ENCODE data around the gene GPR3.

Gene GPR3

DNA sequence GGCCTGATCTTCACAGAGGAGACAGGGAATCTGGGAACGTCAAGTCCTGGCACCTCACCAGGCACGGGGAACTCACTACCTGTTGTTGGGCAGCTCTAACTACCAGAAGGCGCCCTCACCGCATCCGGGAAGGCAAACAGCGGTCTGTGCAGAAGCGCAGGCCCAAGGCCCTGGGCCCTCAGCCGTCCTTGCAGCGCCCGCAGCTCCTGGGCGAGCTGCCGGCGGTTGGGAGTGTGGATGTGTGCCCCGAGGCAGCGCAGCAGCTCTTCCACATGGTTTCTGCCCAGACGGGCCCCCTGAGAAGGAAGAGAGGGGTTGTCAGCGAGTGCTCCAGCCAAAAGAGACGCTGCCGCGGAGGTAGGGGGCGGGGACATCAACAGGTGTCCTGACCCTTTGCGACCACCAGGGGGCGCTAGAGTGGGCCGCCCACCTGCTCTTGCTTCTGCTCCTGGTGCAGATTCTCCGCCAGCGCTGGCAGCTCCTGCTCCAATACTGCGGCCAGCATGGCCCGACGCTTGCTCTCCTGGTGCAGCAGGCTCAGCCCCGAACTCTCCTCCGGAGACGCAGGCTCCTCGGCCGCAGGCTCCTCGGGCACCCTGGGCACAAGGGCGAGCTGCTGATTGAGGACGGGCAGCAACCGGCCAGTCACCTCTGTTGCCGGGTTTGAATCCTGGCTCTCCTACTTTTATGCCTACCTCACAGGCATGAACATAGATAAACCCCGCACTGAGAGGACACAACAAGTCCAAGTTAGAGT, 35.0 kb upstream of the GPR3 start:
- Histone ChIP-seq H3K36me3 (peaks cover 8% of the 10 kb centered on the region), H3K27ac (no peak overlapping the region), H3K9me3 (ENCODE audit: severe bottlenecking) (no peaks in the 10 kb centered on the region), H3K27me3 (ENCODE audit: insufficient read depth, low read depth, severe bottlenecking) (no peaks in the 10 kb centered on the region), H3K4me3 (ENCODE audit: low read depth, low read length) (no peak overlapping the region)
- peak; percentile 70 for DNase-seq
- TF ChIP-seq, protein P1, sequence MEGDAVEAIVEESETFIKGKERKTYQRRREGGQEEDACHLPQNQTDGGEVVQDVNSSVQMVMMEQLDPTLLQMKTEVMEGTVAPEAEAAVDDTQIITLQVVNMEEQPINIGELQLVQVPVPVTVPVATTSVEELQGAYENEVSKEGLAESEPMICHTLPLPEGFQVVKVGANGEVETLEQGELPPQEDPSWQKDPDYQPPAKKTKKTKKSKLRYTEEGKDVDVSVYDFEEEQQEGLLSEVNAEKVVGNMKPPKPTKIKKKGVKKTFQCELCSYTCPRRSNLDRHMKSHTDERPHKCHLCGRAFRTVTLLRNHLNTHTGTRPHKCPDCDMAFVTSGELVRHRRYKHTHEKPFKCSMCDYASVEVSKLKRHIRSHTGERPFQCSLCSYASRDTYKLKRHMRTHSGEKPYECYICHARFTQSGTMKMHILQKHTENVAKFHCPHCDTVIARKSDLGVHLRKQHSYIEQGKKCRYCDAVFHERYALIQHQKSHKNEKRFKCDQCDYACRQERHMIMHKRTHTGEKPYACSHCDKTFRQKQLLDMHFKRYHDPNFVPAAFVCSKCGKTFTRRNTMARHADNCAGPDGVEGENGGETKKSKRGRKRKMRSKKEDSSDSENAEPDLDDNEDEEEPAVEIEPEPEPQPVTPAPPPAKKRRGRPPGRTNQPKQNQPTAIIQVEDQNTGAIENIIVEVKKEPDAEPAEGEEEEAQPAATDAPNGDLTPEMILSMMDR (IDR thresholded peaks at IDR 0.05; ENCODE audit: low read depth, low read length), result peak; percentile 97

DNA sequence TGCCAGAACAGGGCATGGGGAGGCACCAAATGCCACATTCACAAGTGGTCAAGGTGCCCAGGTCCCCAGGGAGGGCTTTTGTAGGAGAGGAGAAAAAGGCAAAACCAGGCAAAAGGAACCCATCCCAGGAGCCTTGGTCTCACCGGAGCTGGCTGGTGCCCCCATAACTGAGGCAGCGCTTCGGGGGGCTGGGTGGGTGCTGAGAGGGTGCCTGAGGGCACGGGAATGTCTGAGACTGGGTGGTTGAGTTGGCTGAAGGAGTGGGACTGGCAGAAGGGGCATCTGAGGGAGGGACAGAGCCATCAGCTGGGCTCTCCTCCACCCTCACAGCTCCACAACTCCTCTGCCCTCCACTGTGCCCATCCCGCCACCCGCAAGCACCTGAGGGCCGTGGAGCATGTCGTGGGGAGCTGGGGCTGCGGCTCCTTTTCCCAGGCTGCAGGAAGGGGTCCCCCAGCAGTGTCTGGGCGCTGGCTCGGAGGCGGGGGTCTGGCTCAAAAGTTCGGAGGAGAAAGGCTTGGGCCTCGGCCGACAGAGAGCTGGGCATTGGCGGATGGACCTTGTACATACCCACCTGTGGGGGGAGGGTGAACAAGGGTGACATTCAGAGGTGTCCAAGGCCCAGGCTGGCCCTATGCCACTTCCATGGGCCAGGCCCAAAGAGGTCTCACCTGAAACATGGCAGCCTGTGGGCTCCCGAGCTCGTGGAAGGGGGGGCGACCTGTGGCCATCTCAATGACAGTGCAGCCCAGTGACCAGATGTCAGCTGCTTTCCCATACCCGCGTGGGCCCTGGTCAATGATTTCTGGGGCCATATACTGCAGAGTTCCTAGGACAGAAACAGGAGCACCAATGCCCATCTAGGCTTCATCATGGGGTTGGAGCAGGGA, 34.1 kb upstream of the GPR3 start:
- Histone ChIP-seq H3K4me3 (ENCODE audit: low read depth, low read length) (no peak overlapping the region), H3K27ac (no peak overlapping the region), H3K27me3 (ENCODE audit: insufficient read depth, low read depth, severe bottlenecking) (no peaks in the 10 kb centered on the region), H3K36me3 (peaks cover 8% of the 10 kb centered on the region), H3K9me3 (ENCODE audit: severe bottlenecking) (no peaks in the 10 kb centered on the region)
- TF ChIP-seq, protein P1 (IDR thresholded peaks at IDR 0.05; ENCODE audit: low read depth, low read length), result no peak
- DNase-seq, result no peak

DNA sequence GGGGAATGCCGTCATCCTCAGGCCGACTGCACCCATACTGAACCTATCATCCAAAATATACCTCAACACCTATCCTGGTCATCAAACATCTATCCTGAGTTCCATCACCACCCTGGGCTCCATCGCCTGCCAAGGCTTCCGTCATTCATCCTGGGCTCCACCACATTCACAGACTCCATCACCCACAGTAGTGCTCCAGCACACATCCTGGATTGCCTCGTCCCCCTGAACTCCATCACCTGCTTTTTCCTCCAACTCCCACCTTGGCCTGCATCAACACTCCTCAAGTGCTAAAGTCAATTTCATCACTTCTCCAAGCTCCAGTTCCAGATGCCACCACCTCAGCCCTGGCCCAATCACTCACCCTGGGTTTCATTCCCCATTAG, 33.5 kb upstream of the GPR3 start:
- TF ChIP-seq, protein P1 (IDR thresholded peaks at IDR 0.05; ENCODE audit: low read depth, low read length), result no peak
- DNase-seq, result no peak

DNA sequence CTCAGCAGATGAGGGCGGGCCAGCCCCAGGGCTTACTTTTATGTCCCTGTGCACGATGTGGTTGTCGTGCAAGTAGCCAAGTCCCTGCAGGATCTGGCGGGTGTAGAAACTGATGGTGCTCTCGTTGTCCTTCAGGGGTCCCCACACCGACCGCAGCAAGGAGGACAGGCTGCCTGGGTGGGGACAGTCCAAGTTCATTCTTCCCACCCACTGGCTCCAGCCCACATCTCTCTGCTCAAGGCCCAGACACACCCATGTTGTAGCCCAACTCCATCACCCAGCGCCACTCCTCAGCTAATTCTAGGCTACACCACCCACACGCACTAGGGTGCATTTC, 32.6 kb upstream of the GPR3 start:
- DNase-seq, result no peak
- H3K27ac ChIP-seq, result no peak overlapping the region
- H3K4me3 ChIP-seq (ENCODE audit: low read depth, low read length), result no peak overlapping the region
- no peaks in the 10 kb centered on the region for H3K9me3 ChIP-seq (ENCODE audit: severe bottlenecking)
- TF ChIP-seq, protein P1 (IDR thresholded peaks at IDR 0.05; ENCODE audit: low read depth, low read length), result no peak
- H3K36me3 ChIP-seq, result 0 out of 2 replicates have a peak, but pooled peaks cover 9% of the 10 kb centered on the region
- H3K27me3 ChIP-seq (ENCODE audit: insufficient read depth, low read depth, severe bottlenecking), result no peaks in the 10 kb centered on the region

More for the DNA sequence above, 33.5 kb upstream of the GPR3 start:
- 0 out of 2 replicates have a peak, but pooled peaks cover 6% of the 10 kb centered on the region for H3K36me3 ChIP-seq
- H3K27ac ChIP-seq, result no peak overlapping the region
- no peak overlapping the region for H3K4me3 ChIP-seq (ENCODE audit: low read depth, low read length)
- H3K9me3 ChIP-seq (ENCODE audit: severe bottlenecking), result no peaks in the 10 kb centered on the region
- no peaks in the 10 kb centered on the region for H3K27me3 ChIP-seq (ENCODE audit: insufficient read depth, low read depth, severe bottlenecking)

DNA sequence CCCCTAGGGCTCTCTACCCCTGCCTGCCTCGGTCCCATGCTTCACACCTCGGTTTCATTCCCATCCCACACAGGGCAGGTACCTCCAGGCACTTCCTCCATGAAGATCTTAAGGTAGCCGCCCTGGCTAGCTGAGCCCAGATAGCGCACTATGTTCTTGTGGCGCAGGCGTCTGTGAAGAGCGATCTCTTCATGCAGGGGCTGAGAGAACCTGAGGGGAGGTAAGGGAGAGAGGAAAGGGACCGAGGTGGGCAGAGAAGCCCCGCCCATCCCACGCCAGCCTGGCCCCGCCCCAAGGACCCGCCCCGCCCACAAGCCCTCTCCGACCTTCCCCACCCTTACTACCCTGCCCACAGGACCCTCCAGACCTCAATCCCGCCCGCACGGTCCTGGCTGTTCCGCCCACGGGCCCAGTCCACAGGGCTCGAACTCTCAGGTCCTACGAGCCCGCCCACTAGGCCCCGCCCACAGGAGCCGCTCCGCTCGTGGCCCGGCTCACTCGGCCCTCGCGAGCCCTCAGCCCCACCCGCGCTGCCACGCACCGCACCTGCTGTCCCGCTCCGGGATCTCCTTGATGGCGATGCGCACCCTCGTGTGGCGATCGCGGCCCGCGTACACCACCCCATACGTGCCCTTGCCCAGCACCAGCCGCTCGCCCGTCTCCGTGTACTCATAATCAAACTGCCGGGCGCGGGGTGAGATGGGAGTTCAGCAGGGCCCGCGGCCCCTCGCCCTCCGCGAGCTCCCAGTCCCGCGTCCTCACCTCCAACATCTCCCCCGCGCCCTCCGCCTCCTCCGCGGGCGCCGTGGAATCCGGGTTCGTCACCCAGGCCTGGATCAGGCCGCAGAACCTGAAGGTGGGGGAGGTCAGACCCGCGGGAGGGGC, 32.0 kb upstream of the GPR3 start:
- Histone ChIP-seq H3K27ac (no peak overlapping the region), H3K4me3 (ENCODE audit: low read depth, low read length) (no peak overlapping the region), H3K9me3 (ENCODE audit: severe bottlenecking) (no peaks in the 10 kb centered on the region), H3K27me3 (ENCODE audit: insufficient read depth, low read depth, severe bottlenecking) (no peaks in the 10 kb centered on the region), H3K36me3 (0 out of 2 replicates have a peak, but pooled peaks cover 5% of the 10 kb centered on the region)
- TF ChIP-seq, protein P1 (IDR thresholded peaks at IDR 0.05; ENCODE audit: low read depth, low read length), result no peak
- no peak for DNase-seq

Data from WERI-Rb-1 (cell line).